OCI-LY3 (cell line): ENCODE data around the gene HSPA1B.

Source experiments
- H2AFZ ChIP-seq: fragments of 200-600, 300-600 bp; shearing (Covaris generic); 2 replicates; pipeline ENCODE4 v1.6.0; 2014; ENCODE audit warnings: antibody characterized with exemption, low read depth, low read length
- H3K27ac ChIP-seq: fragments of 200-600, 300-600 bp; sonication (generic); 2 replicates; pipeline ENCODE4 v1.5.1; 2014; ENCODE audit warnings: mild to moderate bottlenecking, low read length, moderate library complexity, mixed read lengths
- H3K27me3 ChIP-seq: fragments of 200-600, 300-600 bp; sonication (generic); 2 replicates; pipeline ENCODE4 v1.6.1; 2014; ENCODE audit warnings: low read depth, low read length, mixed read lengths
- H3K36me3 ChIP-seq: fragments of 200-600, 300-600 bp; sonication (generic); replicated peaks from 2 replicates; pipeline ENCODE3; 2014; ENCODE audit warnings: low read depth, low read length, mixed read lengths
- H3K4me1 ChIP-seq: fragments of 300-600, 200-600 bp; sonication (generic); 2 replicates; pipeline ENCODE4 v1.6.1; 2014; ENCODE audit warnings: low read length, mixed read lengths
- H3K4me2 ChIP-seq: fragments of 200-600, 300-600 bp; sonication (generic); 2 replicates; pipeline ENCODE4 v1.6.1; 2014; ENCODE audit warnings: low read length, mixed read lengths
- H3K4me3 ChIP-seq: fragments of 300-600, 200-600 bp; sonication (generic); 2 replicates; pipeline ENCODE4 v1.5.1; 2014; ENCODE audit warnings: antibody characterized with exemption, mild to moderate bottlenecking, low read length, moderate library complexity
- H3K79me2 ChIP-seq: fragments of 300-600, 200-600 bp; shearing (Covaris generic); 2 replicates; pipeline ENCODE4 v1.6.1; 2014; ENCODE audit warnings: mild to moderate bottlenecking, low read length, mixed read lengths
- H3K9ac ChIP-seq: fragments of 300-600, 200-600 bp; shearing (Covaris generic); 2 replicates; pipeline ENCODE4 v1.6.0; 2014; ENCODE audit warnings: mild to moderate bottlenecking, low read length, moderate library complexity
- H3K9me3 ChIP-seq: fragments of 200-600, 300-600 bp; shearing (Covaris generic); 2 replicates; pipeline ENCODE4 v1.6.1; 2014; ENCODE audit warnings: low read length, mixed read lengths; ENCODE audit not compliant: insufficient read depth
- H4K20me1 ChIP-seq: fragments of 200-600, 300-600 bp; sonication (generic); 2 replicates; pipeline ENCODE4 v1.6.1; 2016; ENCODE audit warnings: low read length, mixed read lengths; ENCODE audit not compliant: insufficient read depth
- CTCF ChIP-seq: fragments of 200-600, 300-600 bp; sonication (generic); IDR thresholded peaks from 2 replicates; pipeline ENCODE4 v1.5.1; 2014; ENCODE audit warnings: antibody characterized with exemption, low read length, low read depth
- EZH2phosphoT487 ChIP-seq: fragments of 200-600 bp; shearing (Covaris generic); IDR thresholded peaks from 2 replicates; pipeline ENCODE4 v1.6.1; 2018; ENCODE audit warnings: antibody characterized with exemption, mixed run types, low read depth

HSPA1B gene

GRCh38 chr6:31825553-31825952, 2.0 kb upstream of the HSPA1B start:
- Histone ChIP-seq H3K79me2 (no peaks in the 10 kb centered on the region), H3K27ac (no peak overlapping the region), H3K4me2 (no peak overlapping the region), H4K20me1 (no peaks in the 10 kb centered on the region), H3K27me3 (no peaks in the 10 kb centered on the region), H3K9ac (no peak overlapping the region), H3K4me3 (no peak overlapping the region), H2AFZ (no peak overlapping the region), H3K9me3 (no peaks in the 10 kb centered on the region), H3K4me1 (peaks cover 26% of the 10 kb centered on the region), H3K36me3 (no peaks in the 10 kb centered on the region)
- TF ChIP-seq EZH2phosphoT487: no peak
- no peak for TF ChIP-seq CTCF

- peak overlapping the region; percentile 78 for H3K4me3 ChIP-seq
- peak overlapping the region; percentile 72 for H3K9ac ChIP-seq
- H4K20me1 ChIP-seq: no peaks in the 10 kb centered on the region
- TF ChIP-seq EZH2phosphoT487 (no peak), CTCF (no peak)
- no peaks in the 10 kb centered on the region for H3K79me2 ChIP-seq
- H2AFZ ChIP-seq: peak overlapping the region; percentile 68
- H3K9me3 ChIP-seq: no peaks in the 10 kb centered on the region
- H3K27ac ChIP-seq: peak overlapping the region; percentile 30
- no peaks in the 10 kb centered on the region for H3K27me3 ChIP-seq
- peaks cover 23% of the 10 kb centered on the region for H3K4me1 ChIP-seq
- no peaks in the 10 kb centered on the region for H3K36me3 ChIP-seq
- H3K4me2 ChIP-seq: peak overlapping the region; percentile 81
Measured at GRCh38 chr6:31826793-31827285, 699 bp upstream of the HSPA1B start.

GRCh38 chr6:31829633-31830283, 2.2 kb downstream of the HSPA1B start:
- peak overlapping the region; percentile 64 for H3K27ac ChIP-seq
- peak overlapping the region; percentile 84 for H3K4me3 ChIP-seq
- TF ChIP-seq CTCF (peak; percentile 35), EZH2phosphoT487 (no peak)
- no peaks in the 10 kb centered on the region for H3K36me3 ChIP-seq
- H3K27me3 ChIP-seq: no peaks in the 10 kb centered on the region
- no peak overlapping the region for H2AFZ ChIP-seq
- H3K4me1 ChIP-seq: peaks cover 19% of the 10 kb centered on the region
- H3K4me2 ChIP-seq: peak overlapping the region; percentile 94
- H3K9ac ChIP-seq: peak overlapping the region; percentile 84
- no peaks in the 10 kb centered on the region for H4K20me1 ChIP-seq
- H3K79me2 ChIP-seq: peaks cover 7% of the 10 kb centered on the region
- H3K9me3 ChIP-seq: no peaks in the 10 kb centered on the region

- Histone ChIP-seq H3K9ac (peak overlapping the region; percentile 84), H3K4me3 (peak overlapping the region; percentile 84), H3K27ac (0 out of 2 replicates have a peak overlapping the region, but pooled peaks have one; percentile 64), H2AFZ (peak overlapping the region; percentile 97; the same call in 1 of the 2 replicates), H3K4me2 (peak overlapping the region; percentile 94), H3K9me3 (no peaks in the 10 kb centered on the region), H3K4me1 (peaks cover 19% of the 10 kb centered on the region), H4K20me1 (no peaks in the 10 kb centered on the region), H3K27me3 (no peaks in the 10 kb centered on the region), H3K36me3 (peaks cover 5% of the 10 kb centered on the region), H3K79me2 (peaks cover 18% of the 10 kb centered on the region)
- no peak for TF ChIP-seq EZH2phosphoT487
- no peak for TF ChIP-seq CTCF
Measured at GRCh38 chr6:31830886-31831335, 3.4 kb downstream of the HSPA1B start.
